ENCODE data around the gene FRMD4A.
A peak's percentile ranks its signal among the peaks of the same experiment; 100 is the strongest.

The FRMD4A gene

GRCh38 chr10:14128519-14128918 is 202.2 kb downstream of the FRMD4A start:
- no peak overlapping the region for H3K4me3 ChIP-seq (ENCODE audit: control insufficient read depth, low read depth, low read length)
- no peak for TF ChIP-seq CTCF (conservative IDR thresholded peaks at IDR 0.05; ENCODE audit: control insufficient read depth, insufficient read depth, low read depth, low read length)
- DNase-seq (ENCODE audit: low read depth): no peak

- peak; percentile 48 for DNase-seq (ENCODE audit: low read depth)
- no peak for TF ChIP-seq CTCF (conservative IDR thresholded peaks at IDR 0.05; ENCODE audit: control insufficient read depth, insufficient read depth, low read depth, low read length)
- no peak overlapping the region for H3K4me3 ChIP-seq (ENCODE audit: control insufficient read depth, low read depth, low read length)
Observed at GRCh38 chr10:14126697-14127440, 203.9 kb downstream of the FRMD4A start.

GRCh38 chr10:14125564-14125963 is 205.2 kb downstream of the FRMD4A start:
- no peak for TF ChIP-seq CTCF (conservative IDR thresholded peaks at IDR 0.05; ENCODE audit: control insufficient read depth, insufficient read depth, low read depth, low read length)
- no peak for DNase-seq (ENCODE audit: low read depth)
- no peak overlapping the region for H3K4me3 ChIP-seq (ENCODE audit: control insufficient read depth, low read depth, low read length)

DNA sequence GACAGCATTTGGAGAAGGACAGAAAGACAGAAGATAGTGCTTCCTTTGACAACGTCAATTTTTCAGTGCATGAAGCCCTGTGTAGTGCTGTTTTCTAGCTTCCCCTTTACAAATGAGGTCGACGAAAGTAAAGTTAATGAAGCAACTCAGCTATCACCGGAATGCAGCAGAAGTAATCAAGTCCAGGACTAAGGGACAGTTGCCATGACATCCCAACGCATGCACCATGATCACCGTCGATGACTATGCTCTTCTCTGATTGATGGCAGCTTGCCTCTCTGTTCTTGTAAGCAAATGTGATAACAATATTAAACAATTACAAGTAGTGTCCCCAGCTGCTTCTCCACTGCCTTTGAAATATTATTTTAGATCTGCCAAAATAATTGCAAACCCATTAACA is 205.8 kb downstream of the FRMD4A start:
- no peak for TF ChIP-seq CTCF (conservative IDR thresholded peaks at IDR 0.05; ENCODE audit: control insufficient read depth, insufficient read depth, low read depth, low read length)
- no peak overlapping the region for H3K4me3 ChIP-seq (ENCODE audit: control insufficient read depth, low read depth, low read length)
- DNase-seq (ENCODE audit: low read depth): peak; percentile 2

DNA sequence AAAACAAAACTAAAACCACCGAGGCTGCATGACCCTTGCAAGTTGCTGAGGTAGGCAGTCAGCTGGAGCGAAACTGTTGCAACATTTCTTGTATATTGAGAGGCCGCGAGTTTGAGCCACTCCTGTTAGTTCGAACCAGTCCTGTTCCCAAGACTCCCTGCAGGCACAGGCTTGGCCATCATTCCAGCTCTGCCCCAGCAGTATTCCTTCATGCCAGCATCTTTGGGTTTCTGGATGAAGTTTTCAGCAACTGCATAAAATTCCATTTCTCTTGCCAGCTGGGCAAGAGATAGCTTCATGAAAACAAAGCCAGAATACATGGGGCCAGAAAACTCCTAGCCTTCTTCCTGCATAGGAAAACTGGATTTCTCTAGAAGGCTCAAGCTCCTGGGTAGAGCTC is 207.6 kb downstream of the FRMD4A start:
- no peak for DNase-seq (ENCODE audit: low read depth)
- H3K4me3 ChIP-seq (ENCODE audit: control insufficient read depth, low read depth, low read length): no peak overlapping the region
- no peak for TF ChIP-seq CTCF (conservative IDR thresholded peaks at IDR 0.05; ENCODE audit: control insufficient read depth, insufficient read depth, low read depth, low read length)

DNA sequence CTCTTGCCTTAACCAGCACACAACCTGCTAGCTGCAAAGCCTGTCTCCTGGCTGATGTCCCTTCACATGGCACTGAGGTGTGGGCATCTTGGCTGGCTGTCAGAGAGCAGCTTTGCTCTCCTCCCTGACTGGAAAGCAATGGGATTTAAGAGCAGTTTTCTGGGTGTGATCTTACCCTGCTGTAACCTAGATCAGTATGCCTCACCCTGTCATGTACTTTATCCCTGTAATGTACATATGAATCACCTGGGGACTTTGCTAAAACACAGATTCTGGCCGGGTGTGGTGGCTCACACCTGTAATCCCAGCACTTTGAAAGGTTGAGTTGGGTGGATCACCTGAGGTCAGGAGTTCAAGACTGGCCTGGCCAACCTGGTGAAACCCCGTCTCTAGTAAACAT is 209.9 kb downstream of the FRMD4A start:
- TF ChIP-seq CTCF (conservative IDR thresholded peaks at IDR 0.05; ENCODE audit: control insufficient read depth, insufficient read depth, low read depth, low read length): no peak
- DNase-seq (ENCODE audit: low read depth): no peak
- H3K4me3 ChIP-seq (ENCODE audit: control insufficient read depth, low read depth, low read length): no peak overlapping the region
